HG03565 (cell line): ENCODE data around the gene KCNQ1.

Experiments used
- ATAC-seq: cut with Tn5 transposase; IDR thresholded peaks from one replicate; pipeline ENCODE4 v1.9.1; 2021; ENCODE audit warnings: mild to moderate bottlenecking, moderate library complexity; ENCODE audit not compliant: unreplicated experiment

KCNQ1 gene

DNA sequence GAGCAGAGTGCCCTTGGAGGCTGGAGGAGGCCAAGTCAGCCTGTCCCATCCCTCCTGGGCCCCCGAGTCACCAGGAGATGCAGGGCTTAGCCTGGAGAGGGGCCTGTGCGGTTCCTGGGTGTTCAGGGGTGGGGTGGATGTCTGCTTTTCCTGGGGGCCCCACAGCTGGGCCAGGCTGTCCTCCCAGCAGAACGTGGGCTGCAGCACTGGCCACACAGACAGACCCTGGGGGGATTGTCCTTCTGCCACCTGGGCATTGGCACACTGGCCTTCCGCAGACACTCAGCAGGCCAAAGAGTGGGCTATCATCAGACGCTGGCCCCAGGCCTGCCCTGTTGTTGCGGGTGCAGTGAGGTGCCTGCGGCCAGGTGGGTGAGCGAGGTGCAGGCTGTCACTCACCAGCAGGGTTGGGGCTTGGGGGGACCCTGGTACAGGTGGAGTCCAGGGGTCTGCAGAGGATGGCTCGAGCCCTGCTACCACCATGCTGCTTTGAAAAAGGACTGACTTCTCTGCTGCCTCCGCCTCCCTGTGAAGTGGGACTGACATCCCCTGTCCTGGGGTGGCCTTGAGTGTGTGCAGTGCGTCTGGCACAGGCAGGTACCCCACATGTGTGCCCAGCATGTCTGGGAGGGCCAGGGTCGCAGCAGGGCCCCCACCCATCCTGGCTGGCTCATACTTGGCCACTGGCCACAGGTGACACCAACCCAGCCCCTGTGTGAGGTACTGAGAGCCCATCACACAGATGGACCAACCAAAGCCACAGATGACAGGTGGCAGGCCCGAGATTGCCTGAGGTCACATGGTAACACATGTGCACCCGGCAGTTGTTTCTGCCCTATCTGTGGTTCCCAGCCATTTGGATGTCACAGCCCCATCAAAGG lies 294.0 kb downstream of the KCNQ1 start:
- no peak for ATAC-seq

DNA sequence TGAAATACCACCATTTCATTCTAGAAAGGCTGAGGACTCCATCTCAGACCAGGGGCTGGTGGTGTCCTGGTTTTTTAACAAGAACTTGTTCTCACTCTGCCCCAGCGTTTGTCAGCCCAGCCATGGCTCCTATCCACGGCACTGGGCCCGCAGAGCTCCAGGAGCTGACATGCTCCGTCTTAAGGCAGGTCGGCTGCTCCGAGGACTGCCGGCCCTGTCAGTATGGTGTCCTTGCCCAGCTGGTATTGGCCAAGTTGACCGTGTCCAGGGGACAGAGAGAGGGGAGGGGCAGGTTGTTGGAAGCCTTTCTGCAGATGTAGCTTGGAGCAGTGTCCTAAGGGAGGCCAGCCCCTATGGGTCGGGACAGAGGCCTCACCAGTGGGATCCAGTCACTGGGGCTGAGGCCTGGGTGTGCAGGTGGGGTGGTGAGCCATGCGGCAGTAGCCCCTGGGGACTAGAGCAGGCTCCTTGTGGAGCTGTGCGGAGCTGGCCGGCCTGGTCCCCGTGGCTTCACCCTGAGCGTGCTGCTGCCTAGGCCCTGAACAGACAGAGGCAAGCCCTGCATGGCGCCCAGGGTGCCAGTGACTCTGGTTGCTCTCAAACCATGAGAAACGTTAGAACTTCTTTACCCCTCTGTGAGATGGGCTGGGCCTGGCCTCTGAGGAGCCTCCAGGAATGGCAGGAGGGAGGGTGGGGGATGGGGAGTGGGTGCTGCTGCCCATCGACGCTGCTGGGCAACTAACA lies 294.9 kb downstream of the KCNQ1 start:
- no peak for ATAC-seq

DNA sequence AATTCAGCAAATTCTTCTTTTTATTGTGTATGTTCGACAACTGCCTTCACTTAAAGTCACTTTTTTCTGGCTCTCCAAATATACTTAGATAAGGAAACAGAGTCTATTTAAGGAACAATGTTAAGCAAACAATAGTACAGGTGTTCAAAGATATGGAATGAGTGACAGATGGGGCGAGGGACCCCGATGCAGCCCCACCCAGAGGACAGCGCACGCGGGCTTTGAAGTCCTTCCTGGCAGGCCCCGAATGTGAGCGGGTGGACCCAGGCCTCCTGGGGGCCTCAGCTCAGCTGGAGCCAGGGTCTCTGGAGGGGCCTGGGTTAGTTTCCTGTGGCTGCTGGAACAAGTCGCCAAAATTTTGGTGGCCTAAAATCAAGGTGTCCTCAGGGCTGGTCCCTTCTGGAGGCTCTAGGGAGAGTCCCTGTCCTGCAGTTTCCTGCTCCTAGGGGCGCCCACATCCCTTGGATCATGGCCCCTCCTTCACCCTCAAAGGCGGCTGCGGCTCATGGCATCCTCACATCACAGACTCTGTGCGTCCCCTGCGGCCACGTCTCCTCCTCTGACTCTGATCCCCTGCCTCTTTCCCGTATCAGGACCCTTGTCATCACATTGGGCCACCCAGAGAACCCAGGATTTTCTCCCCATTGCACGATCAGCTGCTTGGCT lies 295.6 kb downstream of the KCNQ1 start:
- ATAC-seq = no peak

DNA sequence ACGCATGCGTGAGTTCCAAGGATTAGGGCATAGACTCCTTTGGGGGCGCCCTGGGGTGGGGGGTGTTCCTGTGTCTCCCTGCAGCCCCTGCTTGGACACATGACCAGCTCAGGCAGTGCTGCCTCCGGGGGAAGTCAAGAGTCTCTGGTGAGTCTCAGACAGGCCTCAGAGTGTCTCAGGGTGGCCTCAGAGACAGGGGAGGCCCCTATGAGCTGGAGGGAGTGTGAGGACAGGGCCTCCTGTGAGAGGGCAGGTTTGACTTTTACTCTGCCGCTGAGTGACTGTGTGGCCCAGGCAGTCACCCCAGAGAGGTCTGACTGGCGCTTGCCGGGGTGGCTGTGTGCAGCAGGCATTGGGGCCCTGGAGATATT lies 296.2 kb downstream of the KCNQ1 start:
- no peak for ATAC-seq

DNA sequence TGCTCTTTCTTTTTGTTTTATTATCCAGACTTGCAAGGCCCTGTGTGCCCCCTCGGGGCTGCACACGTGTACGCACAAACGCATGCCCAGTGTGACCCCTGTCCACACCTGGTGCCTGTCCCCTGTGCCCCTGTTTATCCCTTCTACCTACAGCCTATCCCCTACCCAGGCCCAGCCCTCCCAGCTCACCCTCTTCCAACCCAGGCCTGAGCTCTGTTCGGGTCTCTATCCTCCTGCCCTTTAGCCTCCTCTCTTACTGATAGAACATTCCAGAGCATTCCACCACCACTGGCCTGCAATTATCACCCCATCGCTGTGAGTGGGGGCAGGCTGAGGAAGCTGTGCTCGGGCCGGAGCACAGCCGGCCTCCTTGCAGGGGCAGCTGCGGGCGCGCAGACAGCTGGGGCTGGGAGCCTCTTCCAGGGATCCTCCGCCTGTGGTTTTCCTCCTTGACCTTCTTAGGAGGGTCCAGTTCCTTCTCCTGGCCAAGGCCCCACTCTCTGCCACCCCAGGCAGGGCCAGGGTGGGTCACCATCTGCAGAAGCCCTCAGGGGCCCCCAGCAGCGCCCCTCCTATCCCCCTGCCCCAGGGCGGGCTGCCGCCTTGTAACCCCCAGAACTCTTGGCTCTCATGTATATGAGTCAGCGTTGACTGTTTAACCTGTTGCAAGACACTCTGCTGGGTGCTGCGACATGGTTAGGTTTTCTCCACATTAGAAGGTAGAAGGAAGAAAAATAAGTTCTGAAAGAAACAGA lies 296.7 kb downstream of the KCNQ1 start:
- no peak for ATAC-seq

DNA sequence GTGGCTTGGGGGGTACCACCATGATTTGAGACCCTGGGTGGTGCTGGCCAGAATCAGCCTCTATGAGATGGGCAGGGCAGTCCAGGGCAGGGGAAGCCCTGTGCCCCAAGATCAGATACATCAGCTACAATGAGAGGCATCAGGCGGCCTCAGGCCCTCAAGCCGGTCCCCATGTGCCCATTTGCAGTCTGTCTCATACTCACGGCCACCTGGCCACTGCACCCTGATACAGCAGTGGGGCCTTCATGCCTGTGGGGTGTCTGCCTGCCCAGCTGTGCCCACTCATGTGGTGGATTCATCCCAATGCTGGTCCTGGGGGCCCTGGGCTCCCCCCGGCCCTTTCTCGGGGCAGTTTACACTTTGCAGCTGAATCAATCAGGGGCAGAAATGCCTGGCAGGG lies 297.4 kb downstream of the KCNQ1 start:
- ATAC-seq = no peak

DNA sequence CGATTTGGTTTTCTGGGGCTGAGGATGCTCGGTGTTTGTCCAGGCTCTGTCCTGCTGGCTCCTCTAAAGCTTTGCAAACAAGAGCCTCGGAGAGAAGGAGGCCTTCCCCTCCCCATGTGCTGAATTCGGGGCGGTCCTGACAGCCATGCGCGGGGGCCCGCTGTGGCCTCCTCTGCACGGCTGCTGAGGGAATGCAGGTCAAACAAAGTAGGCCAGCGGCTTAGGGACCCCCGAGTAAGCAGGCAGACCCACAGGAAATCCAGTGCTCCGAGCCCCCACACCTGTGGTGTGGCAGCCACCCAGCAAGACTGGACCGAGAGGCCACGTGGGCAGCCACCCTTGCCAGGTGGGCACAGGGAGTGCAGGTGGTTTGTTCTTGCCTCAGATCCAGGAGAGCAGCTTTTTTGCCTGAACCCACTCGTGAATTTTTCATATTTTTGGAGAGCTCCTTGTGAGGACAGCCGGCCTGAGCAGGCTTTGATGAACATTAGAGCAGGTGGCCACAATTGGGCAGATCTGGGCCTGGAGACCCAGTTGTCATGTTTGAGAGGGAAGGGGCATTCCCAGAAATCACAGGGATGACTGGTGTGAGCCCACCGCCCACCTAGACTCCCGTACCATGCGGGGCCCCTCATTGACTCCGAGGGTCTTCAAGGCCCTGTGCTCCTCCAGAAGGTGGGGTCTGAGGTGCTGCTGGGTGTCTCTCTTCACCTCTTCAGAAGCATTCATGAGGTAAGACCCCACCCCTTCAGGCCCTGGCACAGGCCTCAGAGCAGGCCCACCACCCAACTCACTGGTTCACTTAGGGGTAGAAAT lies 298.0 kb downstream of the KCNQ1 start:
- ATAC-seq = no peak

DNA sequence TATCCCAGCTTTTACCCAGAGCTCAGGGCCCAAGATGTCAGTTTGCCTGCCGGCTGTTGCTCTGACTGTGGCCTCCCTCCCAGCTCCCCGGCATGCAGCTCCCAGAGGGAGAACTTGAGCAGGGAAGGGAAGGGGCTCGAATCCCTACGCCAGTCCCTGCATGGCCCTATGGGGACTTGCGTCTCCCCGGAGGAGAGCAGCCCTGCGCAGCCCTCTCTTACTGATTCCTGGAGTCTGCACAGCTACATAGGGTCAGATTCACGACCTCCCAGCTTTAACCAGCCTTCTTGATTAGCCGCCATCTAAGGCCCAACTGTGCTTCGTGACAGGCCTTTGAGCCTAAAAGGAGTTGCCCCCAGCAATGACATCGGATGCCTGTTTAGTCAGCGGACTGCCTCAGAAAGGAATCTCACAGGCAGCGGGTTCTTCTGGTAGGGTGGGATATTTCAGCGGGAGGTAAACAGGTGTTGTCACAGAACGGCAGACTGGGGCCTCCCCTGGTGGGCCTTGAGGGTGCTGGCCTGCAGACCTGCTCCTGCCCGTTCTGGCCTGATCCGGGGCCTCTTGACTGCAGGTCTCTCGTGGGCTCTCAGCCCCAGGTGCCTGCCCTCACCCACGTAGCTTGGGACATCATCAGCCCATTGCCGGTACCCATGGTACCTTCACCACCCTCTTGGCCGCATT lies 298.8 kb downstream of the KCNQ1 start:
- ATAC-seq = no peak

DNA sequence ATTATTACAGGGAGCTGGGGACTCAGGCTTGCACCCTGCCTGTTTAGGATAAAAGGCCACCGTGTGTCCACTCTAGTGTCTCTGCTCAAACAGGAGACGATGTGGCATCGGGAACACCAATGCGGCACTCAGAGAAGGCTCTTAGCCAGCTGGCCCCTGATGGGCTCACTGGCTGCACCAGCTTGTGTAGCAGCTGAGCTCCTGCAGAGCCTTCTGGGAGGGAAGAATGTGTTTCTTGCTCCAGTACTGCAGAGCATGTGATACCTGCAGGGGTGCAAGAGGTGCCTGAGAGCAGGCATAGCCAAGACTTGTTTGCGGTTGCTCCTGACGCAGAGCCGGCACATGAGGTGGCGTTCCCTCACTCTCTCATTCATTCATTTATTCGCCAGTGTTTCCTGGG lies 299.4 kb downstream of the KCNQ1 start:
- ATAC-seq = no peak

DNA sequence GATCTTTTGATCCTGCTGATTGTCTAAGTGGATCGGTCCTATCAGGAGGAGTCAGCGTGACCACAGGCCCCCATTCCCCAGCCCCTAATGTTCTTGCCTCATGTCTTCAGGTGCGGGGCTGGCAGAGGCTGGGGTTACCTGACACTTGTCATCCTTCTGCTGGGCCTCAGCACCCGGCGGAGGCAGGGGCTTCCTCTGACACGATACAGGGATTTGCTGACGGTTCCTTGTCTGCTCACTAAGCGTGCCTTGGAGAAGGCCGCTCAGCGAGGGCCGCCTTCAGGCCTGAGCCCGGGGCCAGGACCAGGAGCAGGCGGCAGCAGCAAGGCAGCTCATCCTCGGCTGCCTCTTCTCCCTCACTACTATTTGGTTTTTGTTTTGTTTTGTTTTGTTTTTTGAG lies 300.7 kb downstream of the KCNQ1 start:
- ATAC-seq = no peak

DNA sequence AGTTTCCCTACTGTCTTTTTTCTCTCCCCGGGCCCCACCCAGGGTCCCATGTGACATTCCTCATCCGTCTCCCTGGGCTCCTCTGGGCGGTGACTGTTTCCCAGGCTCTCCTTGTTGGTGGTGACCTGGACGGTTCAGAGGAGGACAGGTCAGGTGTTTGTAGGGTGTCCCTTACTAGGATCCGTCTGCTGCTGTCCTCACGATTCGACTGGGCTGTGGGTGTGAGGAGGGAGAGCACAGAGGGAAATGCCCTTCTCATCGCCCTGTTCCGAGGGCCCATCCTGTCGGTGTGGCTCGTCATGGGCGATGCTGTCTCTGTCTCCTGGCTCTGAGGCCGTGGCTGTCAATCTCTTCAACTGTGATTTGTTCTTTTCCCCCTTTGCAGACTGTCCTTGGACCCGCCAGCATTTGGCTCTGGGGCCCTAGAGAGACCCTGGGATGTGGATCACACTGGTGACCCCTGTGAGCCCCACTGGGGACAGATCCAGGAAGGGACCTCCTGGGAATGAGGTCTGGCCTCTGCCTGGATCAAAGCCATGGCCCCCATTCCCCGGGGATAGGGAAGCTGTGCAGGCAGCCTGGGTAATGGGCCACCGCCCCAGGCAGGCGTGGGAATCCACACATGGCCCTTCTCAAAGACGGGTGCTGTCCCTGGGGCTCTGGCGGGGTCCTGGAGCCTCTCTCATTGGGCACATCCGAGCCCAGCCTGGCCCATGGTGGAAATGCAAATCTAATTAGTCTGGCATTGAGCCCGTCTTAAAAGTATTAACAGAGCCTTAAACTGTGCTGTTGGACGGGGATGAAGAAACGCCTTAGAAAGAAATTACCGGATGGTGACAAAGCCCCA lies 301.8 kb downstream of the KCNQ1 start:
- no peak for ATAC-seq

DNA sequence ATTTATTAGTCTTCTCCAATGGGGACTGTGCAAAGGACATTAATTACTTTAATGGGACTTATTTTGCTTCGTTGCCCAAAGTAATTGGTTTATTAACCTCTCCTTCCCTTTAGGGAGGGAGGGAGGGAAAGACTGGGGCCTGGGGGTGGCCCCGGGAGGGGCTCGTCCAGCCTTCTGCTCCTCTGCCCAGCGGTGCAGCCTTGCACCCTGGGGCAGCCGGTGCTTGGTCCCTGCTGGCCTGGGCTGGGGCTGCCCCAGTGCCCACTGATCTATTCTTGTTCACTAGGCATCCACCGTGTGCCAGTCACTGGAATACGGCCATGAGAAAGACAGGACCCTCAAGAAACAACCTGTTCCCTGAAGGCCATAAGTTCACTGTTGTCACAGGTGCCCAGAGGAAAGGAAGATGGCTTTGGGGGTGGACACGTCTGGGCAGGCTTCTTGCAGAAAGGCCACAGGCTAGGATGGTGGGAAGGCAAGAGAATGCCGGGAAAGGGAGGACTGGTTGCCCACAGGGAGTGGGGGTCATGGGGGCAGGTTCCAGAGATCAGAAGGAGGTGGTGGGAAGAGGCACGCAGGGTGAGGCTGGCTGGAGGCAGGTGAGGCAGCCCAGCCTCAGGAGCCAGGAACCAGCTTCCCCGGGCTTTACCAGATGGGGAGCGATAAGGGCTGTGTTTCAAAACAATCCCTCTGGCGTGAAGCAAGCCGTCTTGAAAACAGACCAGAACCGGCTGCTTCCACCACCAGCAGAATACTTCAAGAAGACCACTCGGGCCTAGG lies 302.6 kb downstream of the KCNQ1 start:
- ATAC-seq = no peak

DNA sequence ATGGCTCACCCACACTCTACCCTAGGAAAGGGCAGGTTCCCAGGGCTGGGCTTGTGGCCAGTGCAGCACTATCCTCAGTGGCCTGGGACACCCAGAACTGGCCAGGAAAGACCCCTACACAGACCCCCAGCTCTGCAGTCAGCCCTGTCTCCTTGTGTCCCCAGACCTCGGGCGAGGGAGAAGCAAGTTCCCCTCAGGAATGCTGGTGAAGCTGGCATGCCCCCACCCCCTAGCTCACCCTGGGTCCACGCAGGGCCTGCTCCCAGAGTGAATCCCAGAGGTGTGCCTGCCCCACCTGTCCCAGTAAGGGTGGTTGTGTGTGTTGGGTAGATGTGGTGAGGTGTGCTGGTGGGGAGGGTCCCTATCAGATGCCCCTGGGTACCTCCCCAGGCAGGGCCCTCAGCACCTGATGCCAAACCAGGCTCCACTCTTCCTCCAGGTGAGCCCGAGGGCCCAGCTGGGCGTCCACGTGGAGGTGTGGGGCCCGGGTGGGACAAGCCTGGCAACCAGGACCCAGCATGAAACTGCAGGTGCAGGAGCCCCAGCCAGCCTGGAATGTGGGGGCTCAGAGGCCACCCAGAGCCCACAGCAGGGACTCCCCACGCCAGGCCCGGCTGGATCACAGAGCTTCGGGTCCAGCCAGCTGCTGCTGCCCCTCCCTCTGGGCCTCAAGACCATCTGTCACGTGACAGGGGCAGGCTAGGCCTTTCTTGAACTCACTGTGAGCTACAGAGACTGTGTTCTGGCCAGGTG lies 303.4 kb downstream of the KCNQ1 start:
- no peak for ATAC-seq

DNA sequence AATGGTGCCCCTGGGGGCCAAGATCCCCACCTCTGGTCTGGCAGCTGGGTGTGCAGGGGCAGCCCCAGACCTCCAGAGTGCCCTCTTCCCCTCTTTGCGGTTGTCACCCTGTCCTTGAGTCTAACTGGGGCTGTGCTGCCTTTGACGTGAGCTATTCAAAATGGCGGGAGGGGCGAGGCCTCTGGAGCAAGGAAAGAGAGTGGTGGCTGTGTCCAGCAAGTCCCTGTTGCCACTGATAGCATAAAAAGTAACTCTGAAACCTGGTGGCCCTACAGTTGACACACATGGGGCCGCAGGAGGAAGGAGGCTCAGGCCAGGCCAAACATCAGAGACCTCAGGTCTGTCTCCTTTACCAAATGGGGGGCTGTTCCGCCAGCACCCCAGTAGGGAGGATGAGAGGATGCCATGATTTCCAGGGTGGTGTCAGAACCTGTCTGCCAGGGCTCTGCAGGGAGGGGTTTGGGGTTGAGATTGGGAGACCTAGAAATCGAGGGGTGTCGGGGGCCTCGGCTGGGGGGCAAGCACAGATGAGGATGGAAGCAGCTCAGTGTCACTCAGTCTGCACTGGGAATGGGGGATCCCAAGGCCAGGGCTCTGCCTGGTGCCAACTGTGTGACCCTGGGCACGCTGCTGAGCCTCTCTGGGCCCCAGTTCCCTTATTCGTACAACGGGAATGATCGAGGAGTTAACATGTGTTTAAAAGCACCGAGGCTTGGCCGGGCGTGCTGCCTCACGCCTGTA lies 304.2 kb downstream of the KCNQ1 start:
- ATAC-seq = no peak

DNA sequence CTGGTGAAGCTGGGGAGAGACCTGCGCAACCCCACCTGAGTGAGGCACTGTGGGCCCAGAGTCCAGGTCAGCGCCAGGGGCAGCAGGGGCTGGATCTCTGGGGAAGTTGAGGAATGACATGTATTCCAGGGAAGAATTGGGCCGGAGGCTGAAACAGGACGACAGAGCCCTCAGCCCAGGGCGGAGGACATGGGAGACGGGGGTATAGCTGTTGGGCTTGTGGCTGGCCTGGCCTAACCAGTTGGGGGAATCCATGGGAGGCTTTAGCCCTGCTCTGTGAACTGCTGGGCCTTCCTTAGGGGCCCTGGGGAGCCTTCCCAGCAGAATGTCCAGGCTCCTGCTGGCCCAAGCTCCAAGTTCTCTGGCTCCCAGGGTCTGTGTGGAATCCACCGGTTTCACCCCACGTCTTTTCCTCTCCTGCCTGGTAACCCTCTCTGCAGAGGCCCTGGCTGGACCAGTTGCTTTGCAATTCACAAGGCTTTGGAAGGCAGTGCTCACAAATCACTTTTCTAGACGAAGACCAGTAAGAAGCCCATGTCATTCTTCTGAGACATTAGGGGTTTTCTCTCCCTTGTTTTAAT lies 305.4 kb downstream of the KCNQ1 start:
- no peak for ATAC-seq
